HG02610 (cell line): ENCODE data around the gene PCBP3.

Experiments used
- ATAC-seq: cut with Tn5 transposase; IDR thresholded peaks from one replicate; pipeline ENCODE4 v1.9.1; 2021; ENCODE audit warnings: mild to moderate bottlenecking, moderate library complexity; ENCODE audit not compliant: unreplicated experiment

Gene PCBP3

GRCh38 chr21:45778686-45779085 is 135.2 kb downstream of the PCBP3 start:
- ATAC-seq: no peak

GRCh38 chr21:45779226-45779625 is 135.7 kb downstream of the PCBP3 start:
- ATAC-seq: no peak

- no peak for ATAC-seq
These were observed 137.1 kb downstream of the PCBP3 start for GRCh38 chr21:45780647-45781046.

GRCh38 chr21:45781741-45782140 is 138.2 kb downstream of the PCBP3 start:
- ATAC-seq: no peak

GRCh38 chr21:45786660-45787059 is 143.1 kb downstream of the PCBP3 start:
- ATAC-seq: no peak

- ATAC-seq: no peak
These were observed 143.8 kb downstream of the PCBP3 start for GRCh38 chr21:45787371-45787770.

- ATAC-seq: no peak
These were observed 144.7 kb downstream of the PCBP3 start for GRCh38 chr21:45788198-45788597.

GRCh38 chr21:45788637-45789506 is 145.3 kb downstream of the PCBP3 start:
- no peak for ATAC-seq

- ATAC-seq: no peak
These were observed 146.9 kb downstream of the PCBP3 start for GRCh38 chr21:45790427-45790826.

- ATAC-seq: no peak
These were observed 148.3 kb downstream of the PCBP3 start for GRCh38 chr21:45791562-45792418.

GRCh38 chr21:45792682-45793383 is 149.3 kb downstream of the PCBP3 start:
- ATAC-seq: no peak

- ATAC-seq: no peak
These were observed 150.5 kb downstream of the PCBP3 start for GRCh38 chr21:45794027-45794426.

- ATAC-seq: no peak
These were observed 152.5 kb downstream of the PCBP3 start for GRCh38 chr21:45796003-45796402.

GRCh38 chr21:45797338-45797737 is 153.8 kb downstream of the PCBP3 start:
- ATAC-seq: no peak

- no peak for ATAC-seq
These were observed 156.3 kb downstream of the PCBP3 start for GRCh38 chr21:45799765-45800338.

- no peak for ATAC-seq
These were observed 157.0 kb downstream of the PCBP3 start for GRCh38 chr21:45800339-45801080.

- no peak for ATAC-seq
These were observed 157.8 kb downstream of the PCBP3 start for GRCh38 chr21:45801129-45801964.

- ATAC-seq: no peak
These were observed 158.5 kb downstream of the PCBP3 start for GRCh38 chr21:45801989-45802388.

GRCh38 chr21:45802425-45802824 is 158.9 kb downstream of the PCBP3 start:
- ATAC-seq: no peak
